HepG2 (cell line): ENCODE measurements around the gene EFCAB11. TPM values are rescaled to one million over a fixed set of nuclear protein-coding genes. Genes with fewer than 3 reads are reported as not detected.

ENCODE experiments used
- ATAC-seq: fragments of 200-7000 bp; cut with Tn5 transposase; 3 replicates; pipeline ENCODE4 v1.9.1; 2020; ENCODE audit warnings: mild to moderate bottlenecking, moderate library complexity
- BruUV-seq: library from RNA; stranded (reverse); fragments of 400-500 nt; replicated peaks from 2 replicates; lab custom pipeline; 2021; lab: Mats Ljungman, UMichigan
- CTCF ChIA-PET: fragments of 300-600 bp; formaldehyde crosslinking; extraction: SDS; loops from one replicate; lab custom pipeline; 2021; ENCODE audit warnings: low total read pairs, inconsistent platforms, low intra/inter-chr PET ratio; lab: Yijun Ruan, JAX
- POLR2A ChIA-PET: fragments of 350-600 bp; sonication (Branson Sonifier 250); formaldehyde crosslinking; loops from one replicate; lab custom pipeline; 2020; ENCODE audit warnings: antibody characterized with exemption, inconsistent platforms; lab: Yijun Ruan, JAX
- DNase-seq: peaks from one replicate; pipeline ENCODE4 v3.0.0-alpha.2; 2015; ENCODE audit warnings: low spot score
- FAIRE-seq: peaks from 3 replicates; lab custom pipeline; 2011; peaks lifted over from hg19 to GRCh38; lab: Jason Lieb, UNC
- H2AFZ ChIP-seq: one replicate; pipeline ENCODE4 v1.6.1; 2011; ENCODE audit warnings: low read length, inconsistent platforms
- H3K27ac ChIP-seq: fragments of 300-600 bp; 3 replicates; pipeline ENCODE4 v1.8.0; 2011; ENCODE audit warnings: mixed run types, mild to moderate bottlenecking, mixed read lengths, low read length, inconsistent platforms; ENCODE audit not compliant: insufficient read depth; ENCODE audit errors: extremely low read length
- H3K27me3 ChIP-seq, 2 experiments: fragments of 200-600 bp in 1 of 2; 2 replicates in 1 of 2; 3 replicates in 1 of 2; pipeline versions ENCODE4 v1.6.0 to v1.8.0; 2011; ENCODE audit warnings: low read length in 2 of 2, mild to moderate bottlenecking in 2 of 2, moderate library complexity in 2 of 2, inconsistent platforms in 1 of 2; ENCODE audit not compliant: insufficient read depth in 2 of 2, control insufficient read depth in 1 of 2
- H3K36me3 ChIP-seq, 2 experiments: fragments of 200-600 bp in 1 of 2; replicated peaks in 1 of 2; 2 replicates in 1 of 2; 3 replicates in 1 of 2; pipeline versions ENCODE4 v1.5.1 to v1.8.0; 2011; ENCODE audit warnings: low read length in 2 of 2, inconsistent platforms in 1 of 2; ENCODE audit not compliant: insufficient read depth in 2 of 2, control insufficient read depth in 1 of 2
- H3K4me1 ChIP-seq: 2 replicates; pipeline ENCODE4 v1.5.1; 2012; ENCODE audit warnings: low read length, inconsistent platforms; ENCODE audit not compliant: insufficient read depth
- H3K4me2 ChIP-seq: 2 replicates; pipeline ENCODE4 v1.6.0; 2011; ENCODE audit warnings: low read depth, low read length, inconsistent platforms
- H3K4me3 ChIP-seq, 3 experiments: fragments of 200-600 bp in 1 of 3; sonication (generic), shearing (Covaris generic) in 1 of 3; replicated peaks in 1 of 3; 2 replicates each; pipeline ENCODE4 v1.5.1; 2011 to 2016; ENCODE audit warnings: low read length in 3 of 3, inconsistent platforms in 2 of 3, low read depth in 2 of 3, mild to moderate bottlenecking in 2 of 3, control low read depth in 1 of 3, mixed read lengths in 1 of 3; ENCODE audit not compliant: insufficient read depth in 1 of 3
- H3K79me2 ChIP-seq: one replicate; pipeline ENCODE4 v1.6.1; 2011; ENCODE audit warnings: low read length, inconsistent platforms; ENCODE audit not compliant: insufficient read depth
- H3K9ac ChIP-seq: 2 replicates; pipeline ENCODE4 v1.6.0; 2011; ENCODE audit warnings: mild to moderate bottlenecking, low read depth, low read length, inconsistent platforms; ENCODE audit not compliant: insufficient read depth
- H3K9me3 ChIP-seq: 2 replicates; pipeline ENCODE4 v1.5.1; 2012; ENCODE audit warnings: mild to moderate bottlenecking, low read length
- H4K20me1 ChIP-seq: 2 replicates; pipeline ENCODE4 v1.6.0; 2011; ENCODE audit warnings: inconsistent platforms, mild to moderate bottlenecking, low read length, moderate library complexity; ENCODE audit not compliant: insufficient read depth
- DPF2 ChIP-seq: sonication (generic); formaldehyde crosslinking; IDR thresholded peaks from 2 replicates; pipeline ENCODE4 v1.4.0; 2020; ENCODE audit warnings: mild to moderate bottlenecking, low read depth, missing genetic modification reagents, borderline replicate concordance
- FOXO1 ChIP-seq: sonication (generic); formaldehyde crosslinking; IDR thresholded peaks from 2 replicates; pipeline ENCODE4 v1.4.0; 2020; ENCODE audit warnings: missing genetic modification reagents
- HHEX ChIP-seq: IDR thresholded peaks from 2 replicates; pipeline ENCODE4 v1.6.1; 2016; ENCODE audit warnings: control low read depth
- MLXIP ChIP-seq: sonication (generic); formaldehyde crosslinking; IDR thresholded peaks from 2 replicates; pipeline ENCODE4 v1.9.0; 2021; ENCODE audit warnings: missing genetic modification reagents, borderline replicate concordance
- ZNF18 ChIP-seq: sonication (generic); formaldehyde crosslinking; IDR thresholded peaks from 2 replicates; pipeline ENCODE4 v1.8.0; 2022; ENCODE audit warnings: mild to moderate bottlenecking, missing genetic modification reagents; ENCODE audit not compliant: insufficient replicate concordance
- ZNF605 ChIP-seq: sonication (generic); formaldehyde crosslinking; IDR thresholded peaks from 2 replicates; pipeline ENCODE4 v1.8.0; 2022; ENCODE audit warnings: mild to moderate bottlenecking, missing genetic modification reagents
- ZNF687 ChIP-seq: sonication (generic); formaldehyde crosslinking; IDR thresholded peaks from 2 replicates; pipeline ENCODE4 v1.5.1; 2020; ENCODE audit warnings: mild to moderate bottlenecking, missing genetic modification reagents, moderate library complexity
- WGBS: methylation state at CpG from one replicate; pipeline ENCODE4 v1.1.6; 2017; ENCODE audit warnings: low lambda C conversion rate; 5-methylcytosine and 5-hydroxymethylcytosine counted together
- in situ Hi-C: cut with HindIII; loops from 2 replicates; pipeline ENCODE4 v1.10.0; 2017; ENCODE audit warnings: low pct_unique_long_range_greater_than_20kb; ENCODE audit not compliant: extremely low pct_ligation_motif_present
- intact Hi-C: fragments of 100-400 bp; cut with micrococcal nuclease; formaldehyde crosslinking; loops from one replicate; pipeline ENCODE4 v1.10.0; 2022; ENCODE audit not compliant: unreplicated experiment
- polyA plus RNA-seq, 8 experiments: library from polyadenylated mRNA; depleted of rRNA in 3 of 8; stranded (reverse) in 7 of 8; unstranded in 1 of 8; fragments of >200 nt; fragmentation: Illumina TruSeq in 4 of 8; extraction: Trizol in 4 of 8; gene quantifications; 2 replicates each; pipeline versions ENCODE4 v1.2.1 to v1.2.3, GENCODE V29; 2011 to 2016; ENCODE audit warnings: low read depth in 4 of 8, missing spikeins in 1 of 8, mixed read lengths in 1 of 8; ENCODE audit not compliant: insufficient read depth in 1 of 8
- total RNA-seq, 5 experiments: library from RNA; depleted of rRNA; stranded (reverse); fragments of >200 nt; fragmentation: Illumina TruSeq; extraction: Trizol; gene quantifications; 2 replicates each; pipeline ENCODE4 v1.2.3, GENCODE V29; 2016; ENCODE audit warnings: low read depth in 1 of 5
- TF ChIP-seq, protein P1 (sequence below): sonication (generic); IDR thresholded peaks from 2 replicates; pipeline ENCODE4 v1.6.1; 2016; ENCODE audit warnings: low read depth, borderline replicate concordance
- TF ChIP-seq, protein P2 (sequence below): sonication (generic); formaldehyde crosslinking; IDR thresholded peaks from 2 replicates; pipeline ENCODE4 v1.5.0; 2020; ENCODE audit warnings: mild to moderate bottlenecking, missing genetic modification reagents, borderline replicate concordance
- TF ChIP-seq, protein P3 (sequence below): sonication (generic); formaldehyde crosslinking; IDR thresholded peaks from 2 replicates; pipeline ENCODE4 v1.8.0; 2022; ENCODE audit warnings: missing genetic modification reagents, mild to moderate bottlenecking, inconsistent platforms, borderline replicate concordance

The EFCAB11 gene
- total and polyA plus RNA-seq, 2 of the 13 experiments (the other 11 are each of a cell fraction or from before 2014, with no cell fraction given), result 8.2 to 31.5 TPM

DNA sequence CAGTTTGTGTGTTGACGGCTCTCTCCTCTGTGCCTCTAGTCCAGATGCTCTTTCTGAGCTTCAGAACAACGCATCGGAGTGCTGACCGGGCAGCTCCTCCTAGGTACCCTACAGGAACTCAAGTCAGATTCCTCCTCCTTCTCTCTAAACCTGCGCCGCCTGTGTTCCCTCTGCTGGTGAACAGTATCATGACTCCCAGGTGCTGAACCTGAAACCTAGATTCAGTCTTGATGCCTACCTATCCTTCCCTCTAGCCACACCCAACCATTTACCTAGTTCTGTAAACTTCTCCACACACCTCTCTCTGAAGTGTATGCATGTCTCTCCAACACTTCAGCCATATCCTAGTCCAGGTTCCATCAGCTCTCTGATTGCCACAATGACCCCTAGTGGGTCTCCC is 112.7 kb downstream of the EFCAB11 start:
- TF ChIP-seq HHEX (no peak), ZNF18 (CRISPR knock-in tag) (no peak), ZNF687 (CRISPR knock-in tag) (no peak), ZNF605 (no peak), FOXO1 (CRISPR knock-in tag) (no peak), DPF2 (CRISPR knock-in tag) (no peak), MLXIP (CRISPR knock-in tag) (no peak)
- TF ChIP-seq, protein P1, sequence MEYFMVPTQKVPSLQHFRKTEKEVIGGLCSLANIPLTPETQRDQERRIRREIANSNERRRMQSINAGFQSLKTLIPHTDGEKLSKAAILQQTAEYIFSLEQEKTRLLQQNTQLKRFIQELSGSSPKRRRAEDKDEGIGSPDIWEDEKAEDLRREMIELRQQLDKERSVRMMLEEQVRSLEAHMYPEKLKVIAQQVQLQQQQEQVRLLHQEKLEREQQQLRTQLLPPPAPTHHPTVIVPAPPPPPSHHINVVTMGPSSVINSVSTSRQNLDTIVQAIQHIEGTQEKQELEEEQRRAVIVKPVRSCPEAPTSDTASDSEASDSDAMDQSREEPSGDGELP, result no peak
- TF ChIP-seq, protein P2, sequence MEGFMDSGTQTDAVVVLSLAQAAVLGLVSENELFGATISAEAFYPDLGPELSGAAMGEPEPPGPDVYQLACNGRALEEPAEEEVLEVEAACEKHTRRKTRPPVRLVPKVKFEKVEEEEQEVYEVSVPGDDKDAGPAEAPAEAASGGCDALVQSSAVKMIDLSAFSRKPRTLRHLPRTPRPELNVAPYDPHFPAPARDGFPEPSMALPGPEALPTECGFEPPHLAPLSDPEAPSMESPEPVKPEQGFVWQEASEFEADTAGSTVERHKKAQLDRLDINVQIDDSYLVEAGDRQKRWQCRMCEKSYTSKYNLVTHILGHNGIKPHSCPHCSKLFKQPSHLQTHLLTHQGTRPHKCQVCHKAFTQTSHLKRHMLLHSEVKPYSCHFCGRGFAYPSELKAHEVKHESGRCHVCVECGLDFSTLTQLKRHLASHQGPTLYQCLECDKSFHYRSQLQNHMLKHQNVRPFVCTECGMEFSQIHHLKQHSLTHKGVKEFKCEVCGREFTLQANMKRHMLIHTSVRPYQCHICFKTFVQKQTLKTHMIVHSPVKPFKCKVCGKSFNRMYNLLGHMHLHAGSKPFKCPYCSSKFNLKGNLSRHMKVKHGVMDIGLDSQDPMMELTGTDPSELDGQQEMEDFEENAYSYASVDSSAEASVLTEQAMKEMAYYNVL (CRISPR knock-in tag), result no peak
- TF ChIP-seq, protein P3, sequence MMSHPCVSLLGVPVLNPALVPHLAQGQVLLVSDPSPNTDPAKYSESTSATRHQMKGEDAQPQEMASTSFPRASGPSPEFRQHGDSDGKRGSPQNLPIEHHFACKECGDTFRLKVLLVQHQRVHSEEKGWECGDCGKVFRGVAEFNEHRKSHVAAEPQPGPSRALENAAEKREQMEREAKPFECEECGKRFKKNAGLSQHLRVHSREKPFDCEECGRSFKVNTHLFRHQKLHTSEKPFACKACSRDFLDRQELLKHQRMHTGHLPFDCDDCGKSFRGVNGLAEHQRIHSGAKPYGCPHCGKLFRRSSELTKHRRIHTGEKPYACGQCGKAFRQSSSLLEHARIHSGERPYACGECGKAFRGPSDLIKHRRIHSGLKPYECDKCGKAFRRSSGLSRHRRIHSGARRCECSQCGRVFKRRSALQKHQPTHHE, result no peak
- no peak for ATAC-seq

More for the DNA sequence above, 112.7 kb downstream of the EFCAB11 start:
- Histone ChIP-seq H3K9me3 (no peaks in the 10 kb centered on the region), H3K36me3 (no peaks in the 10 kb centered on the region), H3K9ac (no peak overlapping the region), H3K27me3 (no peaks in the 10 kb centered on the region), H2AFZ (no peak overlapping the region), H3K79me2 (no peaks in the 10 kb centered on the region), H4K20me1 (no peaks in the 10 kb centered on the region), H3K4me1 (peaks cover 5% of the 10 kb centered on the region), H3K4me2 (no peak overlapping the region), H3K4me3 (no peak overlapping the region), H3K27ac (no peak overlapping the region)
- ChIA-PET CTCF (no interaction called here), POLR2A (no interaction called here)
- intact Hi-C loops (no loop called here), in situ Hi-C loops (no loop called here)
- WGBS, result 97% methylated on average over 6 of the region's 6 CpGs
- BruUV-seq, result no TSS peak
- FAIRE-seq (no peak), DNase-seq (no peak)
